GM21360 (cell line): ENCODE measurements around the gene NME8.

ENCODE experiments used
- ATAC-seq: cut with Tn5 transposase; IDR thresholded peaks from one replicate; pipeline ENCODE4 v1.9.1; 2021; ENCODE audit warnings: mild to moderate bottlenecking, moderate library complexity; ENCODE audit not compliant: unreplicated experiment

Gene NME8

GRCh38 chr7:37899712-37900247 lies 51.4 kb downstream of the NME8 start:
- no peak for ATAC-seq

- no peak for ATAC-seq
Measured at GRCh38 chr7:37901236-37901827, 52.9 kb downstream of the NME8 start.

GRCh38 chr7:37901890-37902524 lies 53.6 kb downstream of the NME8 start:
- ATAC-seq = no peak

- no peak for ATAC-seq
Measured at GRCh38 chr7:37908221-37908788, 59.9 kb downstream of the NME8 start.

- ATAC-seq = no peak
Measured at GRCh38 chr7:37912756-37913155, 64.4 kb downstream of the NME8 start.

GRCh38 chr7:37915438-37915837 lies 67.0 kb downstream of the NME8 start:
- no peak for ATAC-seq

GRCh38 chr7:37916017-37916672 lies 67.7 kb downstream of the NME8 start:
- no peak for ATAC-seq

- ATAC-seq = peak; percentile 32
Measured at GRCh38 chr7:37916673-37917660, 68.6 kb downstream of the NME8 start, which contains the start of gene SFRP4. TSS of gene SFRP4 (minus strand) at chr7:37916817. CDS start at chr7:37916537, 280 bp downstream.

GRCh38 chr7:37918526-37918925 lies 70.1 kb downstream of the NME8 start:
- ATAC-seq = no peak

GRCh38 chr7:37920305-37920848 lies 72.0 kb downstream of the NME8 start, which contains the start of gene EPDR1:
TSS of gene EPDR1 (plus strand) at chr7:37920640. CDS start at chr7:37920940, 300 bp downstream.
- peak; percentile 37 for ATAC-seq

GRCh38 chr7:37920849-37921805 lies 72.7 kb downstream of the NME8 start:
- peak; percentile 56 for ATAC-seq

GRCh38 chr7:37921876-37922275 lies 73.5 kb downstream of the NME8 start:
- ATAC-seq = no peak

- ATAC-seq = no peak
Measured at GRCh38 chr7:37923996-37924395, 75.6 kb downstream of the NME8 start.

GRCh38 chr7:37924491-37925041 lies 76.2 kb downstream of the NME8 start:
- no peak for ATAC-seq

- ATAC-seq = no peak
Measured at GRCh38 chr7:37925620-37926019, 77.2 kb downstream of the NME8 start.

GRCh38 chr7:37927773-37928444 lies 79.5 kb downstream of the NME8 start:
- no peak for ATAC-seq

GRCh38 chr7:37928878-37929277 lies 80.5 kb downstream of the NME8 start:
- ATAC-seq = no peak
